Measurements from ENCODE around the gene DUOX2. TPM values are rescaled to one million over a fixed set of nuclear protein-coding genes. Genes with fewer than 3 reads are reported as not detected.

Gene DUOX2
- total RNA-seq, 1 experiment from 2014 or later = not detected

DNA sequence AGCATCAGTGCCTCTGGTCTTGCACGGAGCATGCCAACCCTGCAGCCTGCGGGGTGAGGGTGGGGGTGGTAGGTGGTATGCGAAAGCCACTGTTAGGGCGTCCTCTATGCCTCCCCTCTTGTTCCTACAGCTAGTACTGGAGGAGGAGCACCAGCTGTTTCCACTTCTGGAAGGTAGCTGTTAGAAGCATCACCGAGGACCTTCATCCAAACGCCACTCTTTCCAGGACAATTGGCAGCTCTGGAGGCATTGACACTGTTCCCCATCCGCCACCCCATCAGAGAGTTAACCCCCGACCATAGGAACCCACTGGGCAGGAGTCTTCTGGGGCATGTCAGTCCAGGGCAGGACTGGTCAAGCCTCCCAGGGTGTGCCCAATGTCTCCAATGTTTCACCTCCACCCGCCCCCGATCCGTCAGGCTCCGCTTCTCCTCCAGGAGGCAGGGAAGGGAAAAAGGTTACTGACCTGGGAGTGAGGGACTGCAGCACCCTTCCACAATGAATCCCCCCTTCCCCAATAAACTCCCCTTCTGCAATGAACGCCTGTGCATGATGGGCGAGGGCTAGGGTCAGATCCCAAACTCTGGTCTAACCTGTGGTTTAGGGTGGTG, 487 bp downstream of the DUOX2 start:
- no peak overlapping the region for H3K4me2 ChIP-seq
- no peaks in the 10 kb centered on the region for H3K4me1 ChIP-seq (replicated peaks; ENCODE audit: insufficient read depth)
- TF ChIP-seq CTCF (conservative IDR thresholded peaks at IDR 0.05) (no peak), EZH2 (IDR thresholded peaks at IDR 0.05; ENCODE audit: low read depth) (no peak)
- H3K9me2 ChIP-seq (ENCODE audit: insufficient read depth) = no peaks in the 10 kb centered on the region
- no peaks in the 10 kb centered on the region for H4K20me1 ChIP-seq (ENCODE audit: insufficient read depth)
- no peaks in the 10 kb centered on the region for H3K36me3 ChIP-seq (ENCODE audit: low read depth)
- CTCF ChIA-PET = no interaction called here
- POLR2A ChIA-PET (ENCODE audit: unreplicated experiment) = interaction anchor here (0.5 kb wide), 1 partner anchor 11 kb away, joined by 3 read pairs; no protein-coding TSS in a partner anchor
- H2AFZ ChIP-seq = no peak overlapping the region
- peaks cover 3% of the 10 kb centered on the region; the same call in 1 of the 2 replicates for H3K27me3 ChIP-seq (ENCODE audit: insufficient read depth, low read depth)
- no peak overlapping the region for H3K4me3 ChIP-seq
- H3K27ac ChIP-seq = no peak overlapping the region
- no TSS peak for BruUV-seq (replicated peaks)
- H3K79me2 ChIP-seq (ENCODE audit: low read depth) = no peaks in the 10 kb centered on the region
- no peak for DNase-seq
- no peaks in the 10 kb centered on the region for H3K9me3 ChIP-seq (ENCODE audit: insufficient read depth, low read depth)
- intact Hi-C loops (cut with micrococcal nuclease; ENCODE audit: unreplicated experiment) = no loop called here
- no peaks in the 10 kb centered on the region for H3F3A ChIP-seq (ENCODE audit: insufficient read depth, low read depth)

- Histone ChIP-seq H3K79me2 (ENCODE audit: low read depth) (no peaks in the 10 kb centered on the region), H3K4me3 (no peak overlapping the region), H3K36me3 (ENCODE audit: low read depth) (no peaks in the 10 kb centered on the region), H3K27ac (no peak overlapping the region), H3K9me2 (ENCODE audit: insufficient read depth) (no peaks in the 10 kb centered on the region), H3K9me3 (ENCODE audit: insufficient read depth, low read depth) (no peaks in the 10 kb centered on the region), H2AFZ (no peak overlapping the region), H3K27me3 (ENCODE audit: insufficient read depth, low read depth) (peaks cover 3% of the 10 kb centered on the region; the same call in 1 of the 2 replicates), H3K4me2 (no peak overlapping the region), H3K4me1 (replicated peaks; ENCODE audit: insufficient read depth) (no peaks in the 10 kb centered on the region), H3F3A (ENCODE audit: insufficient read depth, low read depth) (no peaks in the 10 kb centered on the region), H4K20me1 (ENCODE audit: insufficient read depth) (no peaks in the 10 kb centered on the region)
- ChIA-PET POLR2A (ENCODE audit: unreplicated experiment) (interaction anchor here (0.5 kb wide), 1 partner anchor 11 kb away, joined by 3 read pairs; no protein-coding TSS in a partner anchor), CTCF (no interaction called here)
- TF ChIP-seq EZH2 (IDR thresholded peaks at IDR 0.05; ENCODE audit: low read depth) (no peak), CTCF (conservative IDR thresholded peaks at IDR 0.05) (no peak)
- intact Hi-C loops (cut with micrococcal nuclease; ENCODE audit: unreplicated experiment) = no loop called here
- DNase-seq = no peak
- BruUV-seq (replicated peaks) = no TSS peak
Observed at GRCh38 chr15:45112591-45113379, 1.2 kb downstream of the DUOX2 start.

GRCh38 chr15:45112143-45112590, 1.8 kb downstream of the DUOX2 start:
- intact Hi-C loops (cut with micrococcal nuclease; ENCODE audit: unreplicated experiment) = no loop called here
- no peak overlapping the region for H3K27ac ChIP-seq
- BruUV-seq (replicated peaks) = no TSS peak
- H3K27me3 ChIP-seq (ENCODE audit: insufficient read depth, low read depth) = peaks cover 3% of the 10 kb centered on the region; the same call in 1 of the 2 replicates
- no peaks in the 10 kb centered on the region for H4K20me1 ChIP-seq (ENCODE audit: insufficient read depth)
- no peaks in the 10 kb centered on the region for H3K9me3 ChIP-seq (ENCODE audit: insufficient read depth, low read depth)
- ChIA-PET POLR2A (ENCODE audit: unreplicated experiment) (no interaction called here), CTCF (no interaction called here)
- H3K9me2 ChIP-seq (ENCODE audit: insufficient read depth) = no peaks in the 10 kb centered on the region
- H3K4me1 ChIP-seq (replicated peaks; ENCODE audit: insufficient read depth) = no peaks in the 10 kb centered on the region
- no peak overlapping the region for H3K4me2 ChIP-seq
- TF ChIP-seq CTCF (conservative IDR thresholded peaks at IDR 0.05) (no peak), EZH2 (IDR thresholded peaks at IDR 0.05; ENCODE audit: low read depth) (no peak)
- no peaks in the 10 kb centered on the region for H3K79me2 ChIP-seq (ENCODE audit: low read depth)
- no peak overlapping the region for H2AFZ ChIP-seq
- no peaks in the 10 kb centered on the region for H3K36me3 ChIP-seq (ENCODE audit: low read depth)
- H3F3A ChIP-seq (ENCODE audit: insufficient read depth, low read depth) = no peaks in the 10 kb centered on the region
- DNase-seq = no peak
- H3K4me3 ChIP-seq = no peak overlapping the region
